IPS-18c (cell line): ENCODE measurements around the gene HELB.
"Not testable (repeated sequence)": the region's sequence is repeated elsewhere in the genome, so short reads cannot be mapped to it uniquely, and the experiment has no call there.

Experiments
- H3K4me3 ChIP-seq: 2 replicates; pipeline ENCODE4 v1.7.0; 2013; ENCODE audit warnings: low read depth, mild to moderate bottlenecking, low read length, moderate library complexity; ENCODE audit not compliant: insufficient read depth
- H3K9me3 ChIP-seq: one replicate; pipeline ENCODE4 v1.6.1; 2013; ENCODE audit warnings: mild to moderate bottlenecking, low read length, moderate library complexity; ENCODE audit not compliant: control insufficient read depth, insufficient read depth

Gene HELB

DNA sequence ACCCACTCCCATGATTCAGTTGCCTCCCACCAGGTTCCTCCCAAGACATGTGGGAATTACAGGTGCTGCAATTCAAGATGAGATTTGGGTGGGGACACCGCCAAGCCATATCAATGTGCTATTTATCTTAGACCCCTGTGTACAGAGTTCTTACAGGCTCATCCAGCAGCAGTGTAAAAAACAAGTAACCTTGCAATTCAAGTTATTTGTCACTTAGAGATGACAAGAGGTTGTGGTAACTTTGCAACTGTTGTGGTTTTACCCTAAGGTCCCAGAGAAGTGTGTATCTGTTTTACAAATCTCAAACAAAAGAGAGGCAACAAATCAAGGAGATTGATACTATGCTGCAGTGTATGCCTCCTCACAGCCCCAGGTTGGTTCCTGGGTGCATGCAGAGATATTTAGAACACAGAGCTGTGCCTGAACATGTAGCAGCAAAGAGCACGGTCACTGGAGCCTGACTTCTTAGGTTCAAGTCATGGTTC lies 11.5 kb upstream of the HELB start:
- Histone ChIP-seq H3K4me3 (no peak overlapping the region), H3K9me3 (no peaks in the 10 kb centered on the region)

DNA sequence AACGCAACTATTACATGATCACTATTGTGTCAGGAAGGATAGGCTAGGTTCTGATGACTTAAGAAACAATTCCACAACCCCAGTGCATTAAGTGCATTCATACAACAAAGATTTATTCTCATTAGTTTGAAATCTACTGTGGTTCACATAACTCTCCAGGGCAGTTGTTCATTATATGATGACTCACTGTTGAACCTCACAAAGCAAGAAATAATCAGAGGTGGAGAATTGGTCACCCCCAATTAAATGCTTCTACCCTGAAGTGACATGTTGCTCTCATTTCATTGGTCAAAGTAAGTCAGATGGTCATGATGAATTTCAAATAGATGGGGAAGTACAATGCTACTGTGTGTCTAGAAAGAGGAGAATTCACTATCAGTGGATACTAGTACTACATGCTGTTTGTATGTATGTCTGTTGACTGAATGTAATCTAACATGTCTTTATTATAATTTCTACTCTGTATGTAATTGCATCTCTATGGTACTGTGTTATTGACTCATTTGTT lies 6.1 kb upstream of the HELB start:
- H3K4me3 ChIP-seq = no peak overlapping the region
- no peaks in the 10 kb centered on the region for H3K9me3 ChIP-seq

DNA sequence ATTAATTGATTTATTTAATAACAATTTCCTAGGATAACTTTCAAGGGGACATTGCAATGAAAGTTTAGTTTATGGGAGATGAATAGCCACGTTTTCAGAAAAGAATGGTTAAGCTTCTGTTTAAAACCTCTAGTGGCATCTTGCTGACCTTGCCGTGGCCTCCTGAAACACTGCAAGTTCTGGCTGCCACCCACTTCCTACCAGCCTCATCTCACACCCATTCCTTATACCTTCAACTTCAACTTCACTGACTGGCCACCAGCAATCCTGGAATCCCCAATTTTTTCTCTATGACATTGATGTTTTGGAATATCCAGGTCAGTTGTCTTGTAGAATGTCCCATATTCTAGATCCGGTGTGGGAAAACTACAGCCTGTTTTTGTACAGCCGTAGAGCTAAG lies 5.2 kb upstream of the HELB start:
- Histone ChIP-seq H3K9me3 (no peaks in the 10 kb centered on the region), H3K4me3 (no peak overlapping the region)

DNA sequence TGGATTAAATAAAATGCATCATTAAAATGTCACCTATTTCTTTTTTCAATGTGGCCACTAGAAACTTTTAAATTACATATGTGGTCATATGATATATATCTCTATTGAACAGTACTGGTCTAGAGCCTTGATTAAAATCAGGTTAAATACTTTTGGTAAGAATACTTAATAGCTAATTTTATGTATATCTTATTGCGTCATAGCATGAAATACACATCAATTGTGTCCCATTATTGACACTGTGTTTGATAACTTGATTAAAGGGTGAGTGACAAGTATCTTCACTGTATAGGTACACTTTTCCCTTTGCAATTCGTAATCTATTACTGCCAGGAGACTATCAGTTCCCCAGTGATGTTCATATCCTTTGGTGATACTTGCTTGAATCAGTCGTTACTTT lies 4.4 kb upstream of the HELB start:
- Histone ChIP-seq H3K9me3 (no peaks in the 10 kb centered on the region), H3K4me3 (no peak overlapping the region)

DNA sequence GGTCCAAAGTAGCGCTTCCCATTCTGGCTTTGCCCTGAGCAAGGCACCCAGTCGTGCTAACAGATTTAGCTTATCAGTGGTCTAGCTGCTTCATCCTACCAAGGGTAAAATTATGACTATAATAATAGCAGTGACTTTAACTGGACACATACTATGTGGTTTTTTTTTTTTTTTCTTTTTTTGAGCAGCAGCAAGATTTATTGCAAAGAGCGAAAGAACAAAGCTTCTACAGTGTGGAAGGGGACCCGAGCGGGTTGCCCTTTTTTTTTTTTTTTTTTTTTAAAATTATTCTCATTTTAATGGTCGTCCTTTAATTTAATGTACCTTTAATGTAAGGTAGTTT lies 505 bp downstream of the HELB start:
- H3K4me3 ChIP-seq = peak overlapping the region; percentile 80
- no peaks in the 10 kb centered on the region for H3K9me3 ChIP-seq

DNA sequence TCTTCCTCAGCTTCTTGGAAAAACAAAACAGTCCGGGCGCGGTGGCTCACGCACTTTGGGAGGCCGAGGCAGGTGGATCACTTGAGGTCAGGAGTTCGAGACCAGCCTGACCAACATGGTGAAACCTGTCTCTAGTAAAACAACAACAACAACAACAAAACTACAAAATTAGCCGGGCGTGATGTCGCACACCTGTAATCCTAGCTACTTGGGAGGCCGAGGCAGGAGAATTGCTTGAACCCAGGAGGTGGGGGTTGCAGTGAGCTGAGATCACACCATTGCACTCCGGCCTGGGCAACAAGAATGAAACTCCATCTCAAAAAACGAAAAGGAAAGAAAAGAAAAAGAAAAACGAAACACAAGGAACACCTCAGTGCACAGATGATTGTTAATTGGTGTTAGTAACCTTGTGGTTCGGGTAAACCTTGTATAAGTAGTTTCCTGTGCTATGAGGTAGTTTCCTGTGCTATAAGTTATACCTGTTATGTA lies 1.1 kb downstream of the HELB start:
- not testable (repeated sequence) for H3K9me3 ChIP-seq
- H3K4me3 ChIP-seq = peak overlapping the region; percentile 80; the same call in 1 of the 2 replicates

DNA sequence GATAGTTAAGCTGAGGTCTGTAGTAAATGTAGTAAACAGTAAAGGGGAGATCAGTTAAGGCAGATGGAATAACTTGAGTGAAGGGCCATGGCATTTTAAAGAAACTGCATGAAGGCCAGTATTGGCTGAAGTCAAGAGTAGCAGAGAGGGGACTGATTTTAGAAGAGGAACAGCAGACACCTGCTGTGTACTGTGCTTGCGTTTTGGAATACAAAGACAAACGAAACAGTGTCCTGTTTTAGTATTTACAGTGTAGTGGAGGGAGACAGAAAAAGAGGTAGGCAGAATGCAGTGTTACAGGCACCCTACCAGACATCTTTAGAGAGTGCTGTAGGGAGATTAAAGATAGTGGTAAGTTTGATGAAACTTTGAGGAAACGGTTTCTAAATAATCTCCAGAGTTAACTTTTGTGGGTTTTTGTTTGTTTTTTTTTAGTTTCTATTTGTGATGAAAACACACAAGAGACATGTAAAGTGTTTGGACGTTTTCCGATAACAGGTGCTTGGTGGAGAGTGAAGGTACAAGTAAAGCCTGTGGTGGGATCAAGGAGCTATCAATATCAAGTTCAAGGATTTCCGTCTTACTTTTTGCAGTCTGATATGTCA lies 2.1 kb downstream of the HELB start:
- Histone ChIP-seq H3K4me3 (no peak overlapping the region), H3K9me3 (no peaks in the 10 kb centered on the region)

DNA sequence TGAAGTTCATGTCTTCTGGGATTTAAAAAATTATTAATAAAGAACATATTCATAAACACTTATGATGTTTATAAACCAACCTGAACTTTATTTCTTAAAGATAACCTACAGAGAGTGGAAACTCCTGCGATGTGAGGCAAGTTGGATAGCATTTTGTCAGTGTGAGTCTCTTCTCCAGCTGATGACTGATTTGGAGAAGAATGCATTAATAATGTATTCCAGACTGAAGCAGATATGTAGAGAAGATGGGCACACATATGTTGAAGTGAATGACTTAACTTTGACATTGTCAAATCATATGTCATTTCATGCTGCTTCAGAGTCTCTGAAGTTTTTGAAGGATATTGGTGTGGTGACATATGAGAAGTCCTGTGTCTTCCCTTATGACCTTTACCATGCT lies 7.3 kb downstream of the HELB start:
- Histone ChIP-seq H3K4me3 (no peak overlapping the region), H3K9me3 (no peaks in the 10 kb centered on the region)

DNA sequence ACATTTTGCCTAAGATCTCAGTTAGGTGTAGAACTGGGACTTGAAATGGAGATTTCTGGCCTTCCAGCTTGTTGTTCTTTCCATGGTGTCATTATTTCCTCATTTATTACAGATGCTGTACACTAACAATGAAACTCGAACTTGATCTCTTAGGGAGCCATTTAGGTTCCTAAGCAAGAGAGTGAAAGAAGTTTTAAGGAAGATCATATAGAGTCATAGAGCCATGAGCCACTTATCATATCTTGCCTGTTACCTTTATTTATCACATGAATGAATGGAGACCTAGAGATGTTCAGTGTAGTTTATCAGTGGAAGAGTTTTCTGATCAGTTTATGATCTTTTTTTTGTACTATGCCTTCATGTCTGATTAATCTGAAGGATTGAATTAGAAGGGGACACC lies 9.9 kb downstream of the HELB start:
- H3K9me3 ChIP-seq = no peaks in the 10 kb centered on the region
- H3K4me3 ChIP-seq = no peak overlapping the region

DNA sequence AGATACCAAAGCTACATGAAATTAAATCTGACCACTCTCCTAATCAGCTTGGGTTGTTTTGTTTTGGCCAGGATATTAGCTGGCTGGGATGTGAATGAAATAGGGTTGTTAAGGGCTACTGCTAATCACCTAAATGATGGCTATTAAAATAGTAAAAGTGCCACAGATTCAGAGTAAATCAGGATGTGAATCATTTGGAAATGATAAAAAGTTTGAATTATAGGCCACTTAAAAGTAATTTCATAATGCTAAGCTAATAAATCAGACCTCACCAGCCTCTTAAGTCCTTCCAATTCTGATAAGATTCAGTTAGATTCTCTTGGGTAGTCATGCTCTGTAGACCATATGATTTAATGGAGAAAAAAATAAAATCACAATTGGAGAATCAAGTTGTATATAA lies 12.0 kb downstream of the HELB start:
- no peaks in the 10 kb centered on the region for H3K9me3 ChIP-seq
- H3K4me3 ChIP-seq = no peak overlapping the region

DNA sequence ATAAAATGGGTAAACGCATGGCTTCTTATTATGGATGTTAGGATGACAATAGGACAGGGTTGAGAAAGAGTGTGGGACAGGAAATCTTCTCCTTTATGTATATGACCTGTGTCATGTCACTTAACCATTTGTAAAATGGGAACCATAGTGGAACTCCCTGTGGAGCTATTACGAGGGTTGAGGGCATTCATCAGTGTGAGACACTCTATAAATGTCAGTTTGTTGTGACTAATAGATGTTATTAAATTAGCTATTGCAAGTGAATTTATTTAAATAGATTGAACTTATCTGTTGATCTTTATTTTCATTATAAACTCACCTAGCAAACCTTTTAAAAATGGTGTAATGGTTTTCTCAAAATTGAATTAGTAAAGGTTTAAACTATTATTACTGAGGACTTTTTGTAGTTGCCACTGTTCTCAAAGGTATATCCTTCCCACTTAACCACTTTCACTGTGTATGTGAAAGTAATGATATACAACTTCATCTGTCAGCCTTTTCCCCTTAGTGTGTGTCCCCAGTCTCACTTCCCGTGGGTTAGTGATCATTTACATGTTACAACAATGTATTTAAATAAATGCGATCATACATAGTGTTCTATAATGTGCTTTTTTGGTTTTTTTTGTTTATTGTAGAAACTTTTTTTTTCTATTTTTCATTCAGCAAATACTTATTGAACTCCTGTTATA lies 17.1 kb downstream of the HELB start:
- Histone ChIP-seq H3K9me3 (no peaks in the 10 kb centered on the region), H3K4me3 (no peak overlapping the region)

DNA sequence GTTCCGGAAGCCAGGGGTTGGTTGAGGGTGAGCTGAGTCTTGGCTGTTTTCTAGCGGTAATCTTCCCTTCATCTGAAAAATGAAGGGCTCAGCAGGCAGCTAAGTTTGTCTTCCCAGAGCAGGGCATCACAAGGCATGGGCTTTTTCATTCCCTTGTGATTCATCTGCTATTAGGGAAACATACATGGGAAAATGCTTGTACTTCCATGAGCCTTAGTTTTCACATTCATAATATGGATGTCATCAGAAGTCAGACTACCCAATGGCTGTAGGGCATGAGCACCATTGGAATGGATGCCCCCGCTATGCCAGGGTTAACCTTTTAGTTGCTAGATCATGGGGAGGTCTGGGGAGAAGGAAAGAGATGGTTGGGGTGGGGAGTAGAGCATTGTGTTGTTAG lies 18.7 kb downstream of the HELB start:
- no peaks in the 10 kb centered on the region for H3K9me3 ChIP-seq
- no peak overlapping the region for H3K4me3 ChIP-seq

DNA sequence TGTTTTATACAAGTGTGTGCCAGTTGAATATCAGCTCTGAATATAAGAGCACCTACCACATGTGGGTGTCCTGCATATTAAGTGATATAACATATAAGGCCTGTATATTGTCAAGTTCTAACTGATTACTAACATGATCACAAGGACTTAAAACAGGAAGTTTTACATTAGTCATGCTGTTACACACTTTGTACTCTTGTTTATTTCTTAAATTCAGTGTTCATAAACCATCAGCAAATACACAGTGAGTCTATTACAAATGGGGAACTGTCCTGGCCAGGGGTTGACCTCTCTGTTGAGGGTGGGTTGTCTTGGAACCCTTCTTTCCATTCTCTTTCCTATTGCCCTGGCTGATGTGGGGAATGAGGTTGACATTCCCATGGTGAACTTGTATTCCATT lies 19.1 kb downstream of the HELB start:
- Histone ChIP-seq H3K9me3 (no peaks in the 10 kb centered on the region), H3K4me3 (no peak overlapping the region)

DNA sequence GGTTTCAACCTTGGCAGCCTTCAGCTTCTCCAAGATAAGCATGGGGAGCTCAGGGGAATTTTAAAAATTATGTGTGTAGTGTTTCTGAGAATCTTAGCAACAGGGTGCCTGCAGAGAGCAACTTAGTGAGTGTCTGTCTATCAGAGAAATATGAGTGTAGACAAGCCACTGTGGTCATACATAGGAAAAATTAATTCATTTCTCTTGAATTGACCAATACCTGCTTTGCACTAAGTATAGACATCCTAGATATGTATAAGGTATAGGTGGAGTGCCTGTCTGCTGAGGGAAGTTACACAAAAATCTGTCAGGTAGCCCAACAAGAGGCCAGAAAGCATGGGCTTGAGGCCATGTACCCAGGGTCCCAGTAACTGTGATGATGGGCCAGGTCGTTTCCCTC lies 20.7 kb downstream of the HELB start:
- Histone ChIP-seq H3K4me3 (no peak overlapping the region), H3K9me3 (no peaks in the 10 kb centered on the region)

DNA sequence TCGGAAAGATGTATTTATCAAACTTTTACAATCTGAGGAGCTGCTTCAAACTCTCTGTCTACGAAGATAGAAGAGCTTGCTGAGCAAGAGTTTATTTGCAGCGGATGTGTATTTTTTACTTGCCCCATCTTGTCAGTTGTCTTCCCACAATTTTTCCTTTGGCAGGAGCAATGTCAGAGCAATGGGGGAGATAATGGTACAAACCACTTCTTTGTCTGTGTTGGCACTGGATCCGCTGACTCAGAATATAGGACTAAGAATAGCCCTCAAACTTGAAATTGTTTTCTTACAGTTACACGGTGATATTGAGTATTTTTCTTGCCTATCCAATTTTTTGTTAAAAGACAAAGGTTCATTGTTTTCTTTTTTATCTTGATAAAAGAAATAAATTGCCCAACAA lies 27.6 kb downstream of the HELB start:
- no peaks in the 10 kb centered on the region for H3K9me3 ChIP-seq
- H3K4me3 ChIP-seq = no peak overlapping the region

DNA sequence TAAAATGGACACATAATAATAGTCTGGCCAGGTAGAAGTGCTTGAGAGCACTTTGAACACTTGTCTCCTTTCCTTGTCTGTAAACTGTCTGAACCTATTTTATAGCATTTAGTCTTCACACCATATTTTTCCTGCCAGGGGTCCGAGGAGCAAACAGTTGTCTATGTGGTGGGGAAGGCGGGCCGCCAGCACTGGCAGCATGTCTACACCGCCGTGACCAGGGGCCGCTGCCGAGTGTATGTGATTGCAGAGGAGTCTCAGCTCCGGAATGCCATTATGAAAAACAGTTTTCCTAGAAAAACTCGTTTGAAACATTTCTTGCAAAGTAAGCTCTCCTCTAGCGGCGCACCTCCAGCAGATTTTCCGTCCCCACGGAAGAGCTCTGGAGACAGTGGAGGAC lies 28.7 kb downstream of the HELB start:
- Histone ChIP-seq H3K9me3 (no peaks in the 10 kb centered on the region), H3K4me3 (no peak overlapping the region)

DNA sequence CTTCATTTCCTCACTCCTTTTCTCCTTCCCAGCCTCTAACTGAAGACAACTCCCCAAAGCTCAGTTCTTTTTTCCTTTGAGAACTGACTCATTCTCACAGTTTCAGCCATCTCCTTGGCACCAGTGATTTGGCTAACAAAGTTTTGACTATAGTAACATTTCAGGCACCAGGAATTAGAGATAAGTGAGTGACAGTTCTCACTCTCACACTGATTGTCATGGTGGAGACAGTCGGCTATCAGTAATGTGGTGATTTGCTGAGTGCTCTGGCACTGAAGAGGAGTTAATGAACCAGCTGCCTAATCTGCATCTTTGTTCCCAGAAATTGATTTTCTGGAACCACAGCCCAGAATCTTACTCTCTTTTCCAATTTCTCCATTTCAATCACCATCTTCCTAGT lies 29.5 kb downstream of the HELB start:
- H3K4me3 ChIP-seq = no peak overlapping the region
- no peaks in the 10 kb centered on the region for H3K9me3 ChIP-seq

DNA sequence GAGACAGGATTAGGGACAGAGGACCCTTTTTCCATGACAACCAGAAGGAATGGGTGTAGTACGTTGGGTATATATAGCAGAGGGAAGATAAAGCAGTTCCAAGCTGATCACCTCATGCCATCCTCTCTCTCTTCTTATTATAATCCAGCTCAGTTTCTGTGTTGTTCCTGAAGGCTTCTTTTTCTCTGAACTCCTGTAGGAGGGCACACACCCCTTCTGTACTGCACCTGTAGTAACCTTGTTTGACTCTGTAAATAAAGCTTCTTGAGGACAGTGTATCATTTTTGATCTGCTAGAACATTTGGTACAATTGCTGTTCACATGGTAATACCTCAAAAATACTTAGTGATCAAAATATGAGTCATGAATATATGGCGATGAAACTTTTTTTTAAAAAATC lies 33.5 kb downstream of the HELB start:
- no peaks in the 10 kb centered on the region for H3K9me3 ChIP-seq
- H3K4me3 ChIP-seq = no peak overlapping the region
